ENCODE data around the gene CRYM.
"Not testable (repeated sequence)": the region's sequence is repeated elsewhere in the genome, so short reads cannot be mapped to it uniquely, and the experiment has no call there.

The CRYM gene

GRCh38 chr16:21277045-21277926 lies 804 bp downstream of the CRYM start:
- DNase-seq, result no peak

DNA sequence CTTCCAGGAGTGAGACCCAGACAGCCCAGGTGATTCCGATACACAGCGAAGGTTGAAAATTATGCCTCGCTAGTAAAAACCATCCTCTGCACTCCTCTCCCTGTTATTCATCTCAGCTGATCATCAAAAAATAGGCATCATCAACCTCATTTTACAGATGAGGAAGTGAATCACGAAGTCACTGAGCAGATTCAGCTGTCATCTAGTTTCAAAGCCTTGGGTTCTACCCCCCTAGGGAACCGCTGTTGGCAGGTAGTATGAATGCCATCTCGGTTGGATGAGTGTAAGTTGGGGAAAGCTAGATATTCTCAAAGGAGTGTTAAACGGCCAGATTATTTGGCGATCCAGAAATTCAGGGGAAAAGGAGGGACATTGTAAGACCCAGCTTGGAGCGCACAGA lies 2.0 kb downstream of the CRYM start:
- DNase-seq, result no peak

DNA sequence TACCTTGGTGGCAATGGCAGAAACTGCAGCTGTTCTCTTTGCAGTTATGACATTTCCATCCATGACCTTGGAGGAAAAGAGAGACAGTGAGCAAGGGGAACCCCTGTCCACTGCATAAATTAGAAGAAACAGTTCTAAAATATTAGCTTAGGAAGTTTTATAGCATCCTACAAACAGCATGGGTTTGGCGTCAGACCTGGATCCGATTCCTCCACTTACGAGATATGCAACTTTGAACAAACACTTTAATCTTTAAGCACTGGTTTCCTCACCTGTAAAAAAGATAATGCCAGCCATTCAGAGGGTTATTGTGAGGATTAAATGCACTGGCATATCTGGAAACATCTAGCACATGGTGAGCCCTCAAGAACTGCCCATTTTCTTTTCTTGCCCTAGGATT lies 2.6 kb downstream of the CRYM start:
- no peak for DNase-seq

DNA sequence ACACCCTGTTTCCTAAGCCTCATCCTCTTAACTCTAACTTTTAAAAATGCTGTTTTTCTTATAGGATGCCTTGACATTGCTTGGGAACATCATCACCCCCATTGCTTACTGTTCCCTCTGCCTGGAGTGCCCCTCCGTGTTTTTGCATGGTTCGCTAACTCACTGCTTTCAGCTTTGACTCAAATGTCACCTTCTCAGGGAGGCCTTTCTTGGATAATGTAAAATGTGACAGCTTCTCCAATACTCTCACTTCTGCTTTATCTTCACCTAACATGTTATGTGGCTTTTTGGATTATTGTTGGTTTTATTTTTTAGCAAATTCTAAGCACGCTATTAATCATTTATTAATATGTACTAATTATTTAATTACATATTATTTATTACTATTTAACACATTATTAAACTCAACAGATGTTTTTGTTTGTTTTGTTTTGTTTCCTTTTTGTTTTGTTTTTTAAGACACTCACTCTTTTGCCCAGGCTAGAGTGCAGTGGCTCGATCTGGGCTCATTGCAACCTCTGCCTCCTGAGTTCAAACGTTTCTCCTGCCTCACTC lies 3.8 kb downstream of the CRYM start:
- no peak for DNase-seq

DNA sequence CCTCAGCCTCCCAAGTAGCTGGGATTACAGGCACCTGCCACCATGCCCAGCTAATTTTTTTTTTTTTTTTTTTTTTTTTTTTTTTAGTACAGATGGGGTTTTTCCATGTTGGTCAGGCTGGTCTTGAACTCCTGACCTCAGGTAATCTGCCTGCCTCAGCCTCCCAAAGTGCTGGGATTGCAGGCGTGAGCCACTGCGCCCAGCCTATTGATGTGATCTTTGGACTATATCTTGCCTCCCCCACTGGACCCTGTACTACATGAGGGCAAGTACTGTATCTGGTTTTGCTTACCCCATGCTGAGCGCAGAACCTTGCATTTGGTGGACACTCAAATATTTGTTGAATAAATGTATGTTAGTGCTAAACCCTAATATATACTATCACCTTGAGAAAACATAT lies 5.3 kb downstream of the CRYM start:
- not testable (repeated sequence) for DNase-seq

GRCh38 chr16:21272253-21272652 lies 5.8 kb downstream of the CRYM start:
- DNase-seq, result no peak

DNA sequence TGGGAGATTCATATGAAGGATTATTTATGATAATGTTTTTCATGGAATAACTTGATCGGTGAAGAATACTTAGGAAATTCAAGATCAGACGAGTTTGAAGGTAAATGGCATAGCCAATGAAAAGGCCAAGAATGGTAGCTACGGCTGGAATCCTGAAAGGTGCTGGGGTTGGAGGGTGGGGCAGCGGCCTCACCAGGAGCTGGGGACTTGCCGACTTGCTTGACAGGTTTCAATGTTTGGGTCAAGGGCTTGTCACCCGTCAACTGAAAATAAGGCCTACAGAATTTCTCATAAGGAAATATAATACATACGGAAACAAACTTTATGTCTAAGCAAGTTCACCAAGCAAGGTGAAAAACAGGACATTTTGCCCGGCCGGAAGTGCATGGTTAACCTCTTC lies 9.9 kb downstream of the CRYM start:
- DNase-seq, result no peak

DNA sequence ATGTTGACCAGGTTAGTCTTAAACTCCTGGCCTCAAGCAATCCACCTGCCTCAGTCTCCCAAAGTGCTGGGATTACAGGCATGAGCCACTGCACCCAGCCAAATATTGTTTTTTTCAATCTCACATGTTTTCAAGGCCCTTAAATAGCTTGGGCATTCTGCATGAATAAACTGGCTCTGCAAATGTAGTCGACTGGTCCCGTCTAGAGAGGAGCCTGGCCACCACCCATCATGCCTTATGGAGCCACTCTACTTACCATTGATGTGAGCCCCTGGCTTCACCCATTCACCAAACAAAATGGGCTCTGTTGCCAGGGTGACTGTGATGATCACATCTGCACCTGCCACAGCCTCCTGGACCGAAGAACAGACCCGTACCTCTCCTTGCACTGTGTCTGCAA lies 10.8 kb downstream of the CRYM start:
- no peak for DNase-seq

GRCh38 chr16:21265104-21265837 lies 12.8 kb downstream of the CRYM start:
- no peak for DNase-seq

DNA sequence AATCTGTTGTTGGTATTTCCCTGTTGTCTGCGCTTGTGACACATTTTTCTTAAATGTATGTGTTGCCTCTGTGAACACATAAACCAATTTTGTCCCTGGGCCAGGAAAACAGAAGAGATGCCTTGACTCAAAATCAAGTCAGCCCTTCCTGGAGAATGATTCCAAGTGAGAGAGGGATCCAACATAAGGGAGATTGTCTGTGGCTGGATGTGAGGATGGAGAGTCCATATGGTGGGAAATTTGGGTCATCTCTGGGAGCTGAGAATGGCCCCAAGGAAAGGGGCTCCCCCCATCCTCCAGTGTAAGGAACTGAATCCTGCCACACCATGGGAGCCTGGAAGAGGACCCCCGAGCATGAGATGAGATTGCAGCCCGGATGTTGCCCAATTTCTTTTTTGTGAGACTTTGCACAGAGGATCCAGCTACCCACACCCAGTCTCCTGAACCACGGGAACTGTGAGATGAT lies 13.5 kb downstream of the CRYM start:
- DNase-seq, result no peak

DNA sequence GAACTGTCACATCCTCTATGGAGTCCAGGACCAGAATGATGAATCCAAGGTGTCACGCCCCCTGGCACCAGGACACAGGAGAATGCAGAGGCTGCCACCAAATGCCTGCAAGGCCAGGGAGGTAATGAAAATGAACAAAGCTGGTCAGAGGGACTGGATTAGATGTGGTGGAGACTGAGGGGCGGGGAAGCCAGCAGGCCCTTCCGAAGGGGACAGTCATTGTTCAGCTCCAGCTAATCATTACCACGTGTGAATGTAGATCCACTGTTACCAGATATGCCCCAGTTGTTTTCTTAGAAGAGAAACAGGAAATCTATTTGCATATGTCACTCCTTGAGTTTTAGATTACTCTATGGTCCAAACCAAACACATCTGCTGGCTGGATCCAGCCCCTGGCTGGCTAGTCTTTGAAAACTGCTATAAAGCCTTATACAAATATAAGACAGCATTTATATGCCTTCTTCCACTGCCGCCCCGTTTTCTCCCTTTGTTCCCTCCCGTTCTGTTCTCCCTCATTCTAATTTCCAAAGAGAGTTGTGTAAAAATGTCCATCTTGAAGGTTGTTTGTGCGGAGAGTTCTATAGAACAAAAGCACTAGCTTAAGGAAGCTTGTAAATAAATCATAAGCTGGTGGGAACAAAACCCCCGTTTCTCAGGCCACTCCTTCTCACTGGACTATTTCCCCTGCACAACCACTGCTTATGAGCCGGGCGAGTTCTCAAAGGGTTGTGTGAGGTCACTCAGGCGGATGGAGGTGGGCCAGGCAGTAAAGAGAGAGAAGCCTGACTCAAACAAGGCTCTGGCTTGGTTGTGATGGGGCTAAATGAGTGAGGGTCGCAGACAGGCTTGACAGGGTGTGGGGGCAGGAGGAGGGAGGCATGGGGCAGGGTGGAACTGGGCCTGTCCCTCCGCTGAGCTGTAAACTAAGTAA lies 14.2 kb downstream of the CRYM start:
- no peak for DNase-seq

GRCh38 chr16:21262779-21263639 lies 15.1 kb downstream of the CRYM start:
- no peak for DNase-seq

GRCh38 chr16:21260870-21261791 lies 17.0 kb downstream of the CRYM start:
- DNase-seq, result no peak

DNA sequence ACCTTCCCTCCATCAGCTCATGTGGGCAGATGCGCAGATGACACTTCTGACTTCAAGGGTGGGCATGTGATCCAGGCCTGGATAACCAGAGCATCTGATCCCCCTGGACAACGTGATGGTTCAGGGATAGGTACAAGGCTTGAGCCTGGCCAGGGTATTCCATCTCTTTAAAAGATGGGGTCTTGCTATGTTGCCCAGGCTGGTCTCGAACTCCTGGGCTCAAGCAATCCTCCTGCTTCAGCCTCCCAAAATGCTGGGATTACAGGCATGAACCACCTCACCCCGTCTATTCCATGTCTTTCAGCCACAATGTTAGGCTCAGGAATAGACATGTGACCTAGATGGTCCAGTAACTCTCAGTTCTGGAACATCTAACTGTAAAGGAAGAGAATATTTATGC lies 20.8 kb downstream of the CRYM start:
- no peak for DNase-seq

GRCh38 chr16:21256636-21257035 lies 21.5 kb downstream of the CRYM start:
- DNase-seq, result no peak

DNA sequence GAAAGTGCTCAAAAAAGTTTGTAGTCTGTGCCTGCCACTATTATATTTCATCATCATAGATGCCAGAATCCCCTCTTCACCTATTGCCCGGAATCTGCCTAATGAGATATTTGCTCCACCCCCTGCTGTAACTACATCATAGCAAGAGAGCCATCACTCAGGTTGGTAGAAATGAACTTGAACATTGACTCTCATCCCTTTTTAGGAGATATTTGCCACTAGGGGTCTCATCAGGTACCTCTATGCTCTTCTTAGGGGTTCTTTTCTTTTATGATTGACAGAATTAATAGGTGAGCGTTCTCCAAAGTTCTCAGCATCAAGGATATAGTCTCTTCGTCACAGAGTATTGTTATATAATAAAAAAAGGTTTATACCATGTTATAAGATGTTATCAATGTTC lies 24.6 kb downstream of the CRYM start:
- DNase-seq, result no peak

DNA sequence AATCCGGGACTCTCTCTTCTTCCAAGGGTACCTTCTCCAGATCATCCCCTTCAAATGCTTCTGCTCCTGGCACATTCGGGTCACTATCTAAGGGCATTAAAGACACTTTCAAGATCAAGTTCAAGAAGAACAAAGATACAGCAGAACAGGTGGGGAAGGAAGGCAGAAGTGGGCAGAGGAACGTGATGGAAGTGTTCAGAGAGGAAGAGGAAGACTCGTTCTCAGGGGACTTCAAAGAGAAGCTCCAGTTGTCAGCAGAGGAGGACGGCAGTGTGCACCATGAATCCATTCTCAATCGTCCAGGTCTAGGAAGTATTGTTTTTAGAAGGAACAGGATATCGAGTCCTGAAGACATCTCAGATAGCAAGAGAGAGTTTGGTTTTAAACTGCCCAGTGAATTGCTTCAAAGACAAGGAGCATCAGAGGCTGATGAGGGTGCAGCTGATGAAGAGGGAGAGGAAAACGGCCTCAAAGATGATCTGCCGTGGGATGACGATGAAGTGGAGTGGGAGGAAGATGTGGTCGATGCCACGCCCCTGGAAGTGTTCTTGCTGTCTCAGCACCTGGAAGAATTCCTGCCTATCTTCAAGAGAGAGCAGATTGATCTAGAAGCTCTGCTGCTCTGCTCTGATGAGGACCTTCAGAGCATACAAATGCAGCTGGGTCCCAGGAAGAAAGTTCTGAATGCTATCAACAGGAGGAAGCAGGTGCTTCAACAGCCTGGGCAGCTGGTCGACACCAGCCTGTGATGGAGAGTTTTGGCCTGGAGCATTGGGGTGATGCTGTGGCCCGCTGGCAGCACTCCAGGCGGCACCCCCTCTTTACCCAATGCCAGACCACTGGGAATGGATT lies 27.8 kb downstream of the CRYM start:
- no peak for DNase-seq

DNA sequence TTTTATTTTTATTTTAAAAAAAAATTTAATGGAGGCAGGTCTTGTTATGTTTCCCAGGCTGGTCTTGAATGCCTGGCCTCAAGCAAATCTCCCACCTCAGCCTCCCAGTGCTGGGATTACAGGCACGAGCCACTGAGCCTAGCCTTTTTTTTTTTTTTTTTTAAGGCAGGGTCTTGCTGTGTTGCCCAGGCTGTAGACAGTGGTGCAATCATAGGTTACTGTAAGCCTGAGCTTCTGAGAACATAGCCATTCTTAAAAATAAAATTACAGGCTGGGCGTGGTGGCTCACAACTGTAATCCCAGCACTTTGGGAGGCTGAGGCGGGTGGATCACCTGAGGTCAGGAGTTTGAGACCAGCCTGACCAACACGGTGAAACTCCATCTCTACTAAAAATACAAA lies 29.9 kb downstream of the CRYM start:
- DNase-seq, result not testable (repeated sequence)

GRCh38 chr16:21244518-21245215 lies 33.4 kb downstream of the CRYM start:
- no peak for DNase-seq

Measured in NCI-H774 (cell line).